OCI-LY7 (cell line): Measurements from ENCODE around the gene TSPAN7. TPM values are rescaled to one million over a fixed set of nuclear protein-coding genes. Genes with fewer than 3 reads are reported as not detected.

Experiments used
- BruUV-seq: library from RNA; stranded (reverse); fragments of 400-500 nt; replicated peaks from 2 replicates; lab custom pipeline; 2021; lab: Mats Ljungman, UMichigan
- CTCF ChIA-PET: fragments of 300-600 bp; sonication (Branson Sonifier 250); formaldehyde crosslinking; loops from one replicate; lab custom pipeline; 2022; ENCODE audit warnings: antibody characterized with exemption; ENCODE audit not compliant: unreplicated experiment; lab: Charles Lee
- POLR2A ChIA-PET: fragments of 300-600 bp; sonication (Branson Sonifier 250); formaldehyde crosslinking; loops from one replicate; lab custom pipeline; 2022; ENCODE audit warnings: antibody characterized with exemption; lab: Charles Lee
- DNase-seq: peaks from one replicate; pipeline ENCODE4 v3.0.0-alpha.2; 2015; ENCODE audit warnings: low spot score
- H2AFZ ChIP-seq: fragments of 200-600 bp; sonication (generic), shearing (Covaris generic); 2 replicates; pipeline ENCODE4 v1.6.1; 2014; ENCODE audit warnings: mild to moderate bottlenecking, antibody characterized with exemption, low read length, moderate library complexity
- H3K27ac ChIP-seq: fragments of 200-600 bp; sonication (generic); 2 replicates; pipeline ENCODE4 v1.5.1; 2014; ENCODE audit warnings: mixed run types, low read depth, mild to moderate bottlenecking, moderate library complexity, low read length, inconsistent platforms; ENCODE audit not compliant: poor library complexity, severe bottlenecking
- H3K36me3 ChIP-seq: fragments of 200-600 bp; sonication (generic); 2 replicates; pipeline ENCODE4 v1.6.1; 2014; ENCODE audit warnings: mild to moderate bottlenecking, antibody characterized with exemption, low read length, moderate library complexity, mixed read lengths; ENCODE audit not compliant: insufficient read depth
- H3K4me1 ChIP-seq: fragments of 200-600 bp; sonication (generic); 2 replicates; pipeline ENCODE4 v1.5.1; 2014; ENCODE audit warnings: mild to moderate bottlenecking, low read length; ENCODE audit not compliant: insufficient read depth, poor library complexity, severe bottlenecking
- H3K4me2 ChIP-seq: fragments of 200-600 bp; sonication (generic); 2 replicates; pipeline ENCODE4 v1.6.1; 2014; ENCODE audit warnings: mild to moderate bottlenecking, low read length
- H3K4me3 ChIP-seq: fragments of 200-600 bp; sonication (generic); 2 replicates; pipeline ENCODE4 v1.5.1; 2014; ENCODE audit warnings: mild to moderate bottlenecking, low read depth, low read length; ENCODE audit not compliant: poor library complexity, severe bottlenecking
- H3K79me2 ChIP-seq: fragments of 200-600 bp; sonication (generic); 2 replicates; pipeline ENCODE4 v1.6.1; 2016; ENCODE audit warnings: low read depth, mild to moderate bottlenecking, low read length, moderate library complexity, mixed read lengths; ENCODE audit not compliant: insufficient read depth
- H3K9me2 ChIP-seq: fragments of 200-600 bp; sonication (generic); 2 replicates; pipeline ENCODE4 v1.6.1; 2016; ENCODE audit warnings: mild to moderate bottlenecking, low read length, mixed read lengths; ENCODE audit not compliant: insufficient read depth
- H3K9me3 ChIP-seq: fragments of 200-600 bp; sonication (generic); 2 replicates; pipeline ENCODE4 v1.6.1; 2014; ENCODE audit warnings: mild to moderate bottlenecking, mixed run types, low read length, mixed read lengths
- H4K20me1 ChIP-seq: fragments of 200-600 bp; sonication (generic); 2 replicates; pipeline ENCODE4 v1.6.1; 2014; ENCODE audit warnings: mild to moderate bottlenecking, antibody characterized with exemption, low read length, moderate library complexity, mixed read lengths; ENCODE audit not compliant: insufficient read depth
- CTCF ChIP-seq: fragments of 200-600 bp; sonication (generic); conservative IDR thresholded peaks from 2 replicates; pipeline ENCODE4 v1.5.1; 2014; ENCODE audit warnings: mild to moderate bottlenecking, antibody characterized with exemption, low read length, moderate library complexity, mixed read lengths
- EZH2phosphoT487 ChIP-seq: fragments of 200-600 bp; sonication (generic); IDR thresholded peaks from 2 replicates; pipeline ENCODE4 v1.6.1; 2018; ENCODE audit warnings: low read depth, borderline replicate concordance, mild to moderate bottlenecking, mixed run types, antibody characterized with exemption, low read length, moderate library complexity, mixed read lengths
- intact Hi-C: fragments of 100-400 bp; cut with micrococcal nuclease; formaldehyde crosslinking; loops from one replicate; pipeline ENCODE4 v1.10.0; 2022; ENCODE audit not compliant: unreplicated experiment
- total RNA-seq, 2 experiments: library from RNA; depleted of rRNA in 1 of 2; stranded (reverse); fragments of >200 nt in 1 of 2; shearing (Covaris generic) in 1 of 2; gene quantifications; 2 replicates each; pipeline ENCODE4 v1.2.3, GENCODE V29; 2014 to 2022

The TSPAN7 gene
- total RNA-seq, 2 experiments from 2014 or later: not detected

GRCh38 chrX:38601866-38602265 lies 40.5 kb downstream of the TSPAN7 start:
- H2AFZ ChIP-seq: no peak overlapping the region
- no peaks in the 10 kb centered on the region for H3K4me1 ChIP-seq
- no peaks in the 10 kb centered on the region for H3K79me2 ChIP-seq
- H4K20me1 ChIP-seq: no peaks in the 10 kb centered on the region
- H3K27ac ChIP-seq: no peak overlapping the region
- no TSS peak for BruUV-seq
- CTCF ChIA-PET: no interaction called here
- TF ChIP-seq CTCF (no peak), EZH2phosphoT487 (no peak)
- H3K4me2 ChIP-seq: no peak overlapping the region
- H3K9me3 ChIP-seq: no peaks in the 10 kb centered on the region
- intact Hi-C loops: no loop called here
- H3K36me3 ChIP-seq: no peaks in the 10 kb centered on the region
- no peak for DNase-seq
- POLR2A ChIA-PET: no interaction called here
- H3K4me3 ChIP-seq: no peak overlapping the region
- no peaks in the 10 kb centered on the region for H3K9me2 ChIP-seq

GRCh38 chrX:38606821-38607220 lies 45.5 kb downstream of the TSPAN7 start:
- H3K4me2 ChIP-seq: no peak overlapping the region
- H4K20me1 ChIP-seq: no peaks in the 10 kb centered on the region
- no peaks in the 10 kb centered on the region for H3K9me2 ChIP-seq
- H3K4me1 ChIP-seq: no peaks in the 10 kb centered on the region
- intact Hi-C loops: no loop called here
- H2AFZ ChIP-seq: no peak overlapping the region
- TF ChIP-seq EZH2phosphoT487 (no peak), CTCF (no peak)
- H3K79me2 ChIP-seq: no peaks in the 10 kb centered on the region
- no peaks in the 10 kb centered on the region for H3K9me3 ChIP-seq
- no peak for DNase-seq
- no peak overlapping the region for H3K27ac ChIP-seq
- CTCF ChIA-PET: no interaction called here
- no peaks in the 10 kb centered on the region for H3K36me3 ChIP-seq
- POLR2A ChIA-PET: no interaction called here
- BruUV-seq: no TSS peak
- H3K4me3 ChIP-seq: no peak overlapping the region

- no peak for DNase-seq
- BruUV-seq: no TSS peak
- H3K4me3 ChIP-seq: no peak overlapping the region
- CTCF ChIA-PET: no interaction called here
- no peak overlapping the region for H3K27ac ChIP-seq
- no peaks in the 10 kb centered on the region for H3K9me3 ChIP-seq
- no peaks in the 10 kb centered on the region for H3K9me2 ChIP-seq
- no peaks in the 10 kb centered on the region for H3K36me3 ChIP-seq
- H3K4me2 ChIP-seq: no peak overlapping the region
- POLR2A ChIA-PET: no interaction called here
- no peak overlapping the region for H2AFZ ChIP-seq
- H3K4me1 ChIP-seq: no peaks in the 10 kb centered on the region
- TF ChIP-seq EZH2phosphoT487 (no peak), CTCF (no peak)
- H4K20me1 ChIP-seq: no peaks in the 10 kb centered on the region
- H3K79me2 ChIP-seq: no peaks in the 10 kb centered on the region
- intact Hi-C loops: no loop called here
Observed at GRCh38 chrX:38607976-38608375, 46.6 kb downstream of the TSPAN7 start.
